Naive thymus-derived CD4-positive, alpha-beta T cell (primary cell): ENCODE results near the gene CDS2. TPM values are rescaled to one million over a fixed set of nuclear protein-coding genes. Genes with fewer than 3 reads are reported as not detected.

ENCODE experiments used
- ATAC-seq: fragments of 150-1000 bp; cut with Tn5 transposase; 2 replicates; pipeline ENCODE4 v1.10.0; 2021; ENCODE audit warnings: mild to moderate bottlenecking, moderate library complexity
- CTCF ChIA-PET: fragments of 350-600 bp; sonication (Branson Sonifier 250); formaldehyde crosslinking; loops from one replicate; lab custom pipeline; 2021; ENCODE audit warnings: antibody characterized with exemption; lab: Charles Lee
- POLR2A ChIA-PET: fragments of 350-600 bp; sonication (Branson Sonifier 250); formaldehyde crosslinking; loops from one replicate; lab custom pipeline; 2021; ENCODE audit warnings: antibody characterized with exemption, inconsistent platforms; lab: Charles Lee
- DNase-seq, 9 donors: peaks; one replicate each; pipeline versions ENCODE4 v3.0.0 to v3.0.0-alpha.2; 2020 to 2022; ENCODE audit warnings: mixed read lengths in 1 of 9
- H3K27ac ChIP-seq: one replicate; pipeline ENCODE4 v1.7.0; 2013; ENCODE audit warnings: mild to moderate bottlenecking, low read depth, low read length, moderate library complexity
- H3K27me3 ChIP-seq, 2 donors: one replicate each; pipeline ENCODE4 v1.7.0; 2013; ENCODE audit warnings: low read length in 2 of 2, mild to moderate bottlenecking in 2 of 2, moderate library complexity in 2 of 2; ENCODE audit not compliant: control insufficient read depth in 2 of 2, insufficient read depth in 2 of 2
- H3K36me3 ChIP-seq, 3 experiments: 1 replicate in 2 of 3; 2 replicates in 1 of 3; pipeline ENCODE4 v1.7.0; 2013; ENCODE audit warnings: low read length in 3 of 3, mild to moderate bottlenecking in 3 of 3, moderate library complexity in 1 of 3; ENCODE audit not compliant: insufficient read depth in 3 of 3, control insufficient read depth in 2 of 3
- H3K4me1 ChIP-seq, 2 donors: one replicate each; pipeline ENCODE4 v1.7.0; 2013; ENCODE audit warnings: low read length in 2 of 2, mild to moderate bottlenecking in 2 of 2, moderate library complexity in 1 of 2; ENCODE audit not compliant: control insufficient read depth in 2 of 2, insufficient read depth in 2 of 2
- H3K4me3 ChIP-seq: 2 replicates; pipeline ENCODE4 v1.7.0; 2013; ENCODE audit warnings: mild to moderate bottlenecking, low read length
- H3K9me3 ChIP-seq, 3 experiments: 1 replicate in 2 of 3; 2 replicates in 1 of 3; pipeline ENCODE4 v1.7.0; 2013; ENCODE audit warnings: low read length in 3 of 3; ENCODE audit not compliant: control insufficient read depth in 2 of 3
- H3K27ac Mint-ChIP-seq, 9 donors: one replicate each; pipeline ENCODE4 v1.8.0; 2020 to 2022; ENCODE audit warnings: mixed read lengths in 9 of 9, mild to moderate bottlenecking in 8 of 9, moderate library complexity in 5 of 9, inconsistent platforms in 2 of 9
- H3K27me3 Mint-ChIP-seq, 5 donors: one replicate each; pipeline ENCODE4 v1.8.0; 2021 to 2022; ENCODE audit warnings: mixed read lengths in 5 of 5, mild to moderate bottlenecking in 1 of 5
- H3K36me3 Mint-ChIP-seq, 5 donors: one replicate each; pipeline ENCODE4 v1.8.0; 2020 to 2022; ENCODE audit warnings: mixed read lengths in 5 of 5, mild to moderate bottlenecking in 3 of 5, inconsistent platforms in 1 of 5
- H3K4me1 Mint-ChIP-seq, 7 donors: one replicate each; pipeline ENCODE4 v1.8.0; 2020 to 2022; ENCODE audit warnings: mixed read lengths in 7 of 7, mild to moderate bottlenecking in 3 of 7, inconsistent platforms in 1 of 7
- H3K4me3 Mint-ChIP-seq, 10 donors: one replicate each; pipeline ENCODE4 v1.8.0; 2020 to 2022; ENCODE audit warnings: mild to moderate bottlenecking in 10 of 10, mixed read lengths in 10 of 10, moderate library complexity in 6 of 10, inconsistent platforms in 2 of 10
- H3K9me3 Mint-ChIP-seq, 11 donors: one replicate each; pipeline ENCODE4 v1.8.0; 2020 to 2022; ENCODE audit warnings: mixed read lengths in 11 of 11, mild to moderate bottlenecking in 4 of 11, inconsistent platforms in 1 of 11, moderate library complexity in 1 of 11
- intact Hi-C, 2 donors: fragments of 100-400 bp; cut with micrococcal nuclease; formaldehyde crosslinking; loops; one replicate each; pipeline ENCODE4 v1.15.1; 2023
- polyA plus RNA-seq, 2 donors: library from polyadenylated mRNA; unstranded; fragments of 300-500 nt; fragmentation: Illumina TruSeq; gene quantifications; one replicate each; pipeline ENCODE4 v1.2.3, GENCODE V29; 2021
- total RNA-seq, 6 experiments: library from RNA in 5 of 6; stranded (reverse) in 5 of 6; gene quantifications; 1 replicate in 5 of 6; 2 replicates in 1 of 6; pipeline ENCODE4 v1.2.3 and lab custom pipeline; 2021 to 2026

Gene CDS2
- total and polyA plus RNA-seq, 7 experiments from 2014 or later = 34.9 to 58.3 (median 52.4) TPM

- Mint-ChIP-seq H3K27ac (peak overlapping the region; percentile 77 to 93 (median 90)), H3K4me1 (peaks cover 59 to 93% (median 74%) of the 10 kb centered on the region in 7 donors), H3K4me3 (peak overlapping the region; percentile 11 to 77 (median 53)), H3K36me3 (peaks cover 0 to 4% (median 0%) of the 10 kb centered on the region in 5 donors), H3K27me3 (no peaks in the 10 kb centered on the region), H3K9me3 (no peaks in the 10 kb centered on the region)
- no peak for DNase-seq
- ChIA-PET POLR2A (interaction anchor here (0.9 kb wide), 1 partner anchor 42 kb away, joined by 5 read pairs; the partner anchor contains the start of gene CDS2), CTCF (no interaction called here)
- Histone ChIP-seq H3K4me3 (no peak overlapping the region), H3K9me3 (no peaks in the 10 kb centered on the region), H3K27ac (peak overlapping the region; percentile 37), H3K4me1 (peaks cover 0 to 21% of the 10 kb centered on the region in 2 donors), H3K36me3 (peaks cover 0 to 8% (median 1%) of the 10 kb centered on the region in 3 experiments), H3K27me3 (no peaks in the 10 kb centered on the region)
- peak; percentile 37 for ATAC-seq
- intact Hi-C loops = loop anchor here in 1 of 2 donors (2.0 kb wide), 1 partner anchor 42 kb away; the partner anchor contains the start of gene CDS2
Measured at GRCh38 chr20:5168651-5169396, 42.0 kb downstream of the CDS2 start.

GRCh38 chr20:5170341-5170740 is 43.5 kb downstream of the CDS2 start:
- DNase-seq (no peak), ATAC-seq (no peak)
- peaks cover 0 to 22% (median 6%) of the 10 kb centered on the region in 3 experiments for H3K36me3 ChIP-seq
- Mint-ChIP-seq H3K36me3 (peaks cover 0 to 4% (median 0%) of the 10 kb centered on the region in 5 donors), H3K9me3 (no peaks in the 10 kb centered on the region), H3K4me3 (no peak overlapping the region), H3K4me1 (peaks cover 56 to 79% (median 66%) of the 10 kb centered on the region in 7 donors), H3K27me3 (no peaks in the 10 kb centered on the region), H3K27ac (peak overlapping the region in 6 of 9 donors; percentile 54 to 93 (median 74))
- H3K27ac ChIP-seq = no peak overlapping the region
- H3K4me3 ChIP-seq = no peak overlapping the region
- intact Hi-C loops = no loop called here
- no peaks in the 10 kb centered on the region for H3K9me3 ChIP-seq
- ChIA-PET CTCF (interaction anchor here (0.6 to 1.1 kb wide), 2 partner anchors 44 to 267 kb away, joined by 3 read pairs; no protein-coding TSS in a partner anchor), POLR2A (no interaction called here)
- H3K27me3 ChIP-seq = no peaks in the 10 kb centered on the region
- peaks cover 0 to 21% of the 10 kb centered on the region in 2 donors for H3K4me1 ChIP-seq

- H3K4me1 Mint-ChIP-seq = peaks cover 48 to 70% (median 57%) of the 10 kb centered on the region in 7 donors
- H3K27me3 Mint-ChIP-seq = no peaks in the 10 kb centered on the region
- DNase-seq (no peak), ATAC-seq (no peak)
- POLR2A ChIA-PET = no interaction called here
- peaks cover 0 to 16% of the 10 kb centered on the region in 2 donors for H3K4me1 ChIP-seq
- H3K36me3 ChIP-seq = peaks cover 0 to 31% (median 6%) of the 10 kb centered on the region in 3 experiments
- intact Hi-C loops = no loop called here
- no peaks in the 10 kb centered on the region for H3K9me3 ChIP-seq
- CTCF ChIA-PET = no interaction called here
- H3K36me3 Mint-ChIP-seq = peaks cover 0 to 9% (median under 1%) of the 10 kb centered on the region in 5 donors
- no peak overlapping the region for H3K27ac ChIP-seq
- no peak overlapping the region for H3K4me3 ChIP-seq
- peak overlapping the region in 8 of 9 donors; percentile 52 to 90 (median 72) for H3K27ac Mint-ChIP-seq
- no peaks in the 10 kb centered on the region for H3K9me3 Mint-ChIP-seq
- H3K27me3 ChIP-seq = no peaks in the 10 kb centered on the region
- H3K4me3 Mint-ChIP-seq = peak overlapping the region in 1 of 10 donors; percentile 29
Measured at GRCh38 chr20:5171064-5171789, 44.4 kb downstream of the CDS2 start.

- intact Hi-C loops = no loop called here
- DNase-seq = no peak
- Histone ChIP-seq H3K4me3 (no peak overlapping the region), H3K9me3 (no peaks in the 10 kb centered on the region), H3K27ac (no peak overlapping the region), H3K36me3 (peaks cover under 1 to 37% (median 6%) of the 10 kb centered on the region in 3 experiments), H3K27me3 (no peaks in the 10 kb centered on the region), H3K4me1 (peaks cover 0 to 16% of the 10 kb centered on the region in 2 donors)
- H3K4me1 Mint-ChIP-seq = peaks cover 42 to 65% (median 51%) of the 10 kb centered on the region in 7 donors
- H3K36me3 Mint-ChIP-seq = peaks cover 2 to 15% (median 4%) of the 10 kb centered on the region in 5 donors
- H3K27me3 Mint-ChIP-seq = no peaks in the 10 kb centered on the region
- H3K9me3 Mint-ChIP-seq = no peaks in the 10 kb centered on the region
- ChIA-PET POLR2A (no interaction called here), CTCF (no interaction called here)
- no peak overlapping the region for H3K4me3 Mint-ChIP-seq
- peak overlapping the region in 8 of 9 donors; percentile 9 to 91 (median 68) for H3K27ac Mint-ChIP-seq
- ATAC-seq = no peak
Measured at GRCh38 chr20:5171790-5172164, 45.0 kb downstream of the CDS2 start.

DNA sequence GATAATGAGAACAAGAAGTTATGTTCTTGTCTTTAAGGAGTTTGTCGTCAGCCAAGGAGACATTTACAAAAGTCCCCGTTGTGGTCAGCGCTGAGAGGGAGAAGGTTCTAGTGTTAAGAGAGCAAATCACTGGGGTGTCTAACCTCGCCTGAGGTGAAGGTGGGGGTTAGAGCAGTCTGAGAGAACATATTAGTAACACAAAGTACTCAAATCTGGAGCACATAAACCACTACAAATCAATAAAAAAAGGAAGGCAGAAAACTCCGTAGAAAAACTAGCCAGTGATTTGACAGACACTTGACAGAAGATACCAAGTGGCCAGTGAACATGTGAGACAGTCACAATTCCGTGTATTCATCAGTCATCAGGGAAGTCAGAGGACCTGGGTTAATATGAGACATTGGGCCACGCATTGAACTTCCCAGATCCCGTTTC is 45.4 kb downstream of the CDS2 start:
- Mint-ChIP-seq H3K27me3 (no peaks in the 10 kb centered on the region), H3K36me3 (peaks cover 2 to 17% (median 4%) of the 10 kb centered on the region in 5 donors), H3K9me3 (no peaks in the 10 kb centered on the region), H3K4me1 (peaks cover 38 to 61% (median 47%) of the 10 kb centered on the region in 7 donors), H3K27ac (peak overlapping the region in 8 of 9 donors; percentile 20 to 91 (median 66)), H3K4me3 (no peak overlapping the region)
- Histone ChIP-seq H3K4me1 (peaks cover 0 to 16% of the 10 kb centered on the region in 2 donors), H3K27ac (no peak overlapping the region), H3K9me3 (no peaks in the 10 kb centered on the region), H3K27me3 (no peaks in the 10 kb centered on the region), H3K36me3 (peaks cover 5 to 41% (median 6%) of the 10 kb centered on the region in 3 experiments), H3K4me3 (no peak overlapping the region)
- ATAC-seq = no peak
- intact Hi-C loops = no loop called here
- POLR2A ChIA-PET = no interaction called here
- no peak for DNase-seq
- CTCF ChIA-PET = no interaction called here

- peak overlapping the region in 7 of 9 donors; percentile 0 to 90 (median 43) for H3K27ac Mint-ChIP-seq
- no peaks in the 10 kb centered on the region for H3K27me3 ChIP-seq
- H3K9me3 ChIP-seq = no peaks in the 10 kb centered on the region
- no peak overlapping the region for H3K27ac ChIP-seq
- H3K9me3 Mint-ChIP-seq = no peaks in the 10 kb centered on the region
- H3K36me3 ChIP-seq = peaks cover 6 to 46% (median 6%) of the 10 kb centered on the region in 3 experiments
- CTCF ChIA-PET = no interaction called here
- peaks cover 0 to 16% of the 10 kb centered on the region in 2 donors for H3K4me1 ChIP-seq
- intact Hi-C loops = no loop called here
- H3K36me3 Mint-ChIP-seq = peaks cover 2 to 19% (median 5%) of the 10 kb centered on the region in 5 donors
- H3K4me3 Mint-ChIP-seq = no peak overlapping the region
- no peak overlapping the region for H3K4me3 ChIP-seq
- H3K27me3 Mint-ChIP-seq = no peaks in the 10 kb centered on the region
- POLR2A ChIA-PET = no interaction called here
- ATAC-seq (no peak), DNase-seq (no peak)
- peaks cover 33 to 53% (median 40%) of the 10 kb centered on the region in 7 donors for H3K4me1 Mint-ChIP-seq
Measured at GRCh38 chr20:5172903-5173463, 46.2 kb downstream of the CDS2 start.
